Stimulated activated naive CD8-positive, alpha-beta T cell treated with anti-CD3 and anti-CD28 coated beads, Interleukin-15, Interleukin-2, amounts not matched to agents 100 U/mL and 50 U/mL, for 24 hours (primary cell): ENCODE data around the gene EDAR.

ENCODE experiments used
- ATAC-seq: fragments of 150-1000 bp; cut with Tn5 transposase; one replicate; pipeline ENCODE4 v1.10.0; 2021
- DNase-seq: peaks from one replicate; pipeline ENCODE4 v3.0.0; 2021

Gene EDAR

GRCh38 chr2:108988796-108989713, at the start of gene EDAR:
EDAR (minus strand) TSS chr2:108989220; CDS start chr2:108931014, 58,206 bp downstream.
- peak; percentile 51 for DNase-seq
- peak; percentile 77 for ATAC-seq

GRCh38 chr2:109033171-109033570, 44.2 kb upstream of the EDAR start:
- DNase-seq, result no peak
- no peak for ATAC-seq

- ATAC-seq (no peak), DNase-seq (peak; percentile 29)
Measured at GRCh38 chr2:109032229-109032820, 43.3 kb upstream of the EDAR start.

- ATAC-seq (peak; percentile 59), DNase-seq (peak; percentile 63)
Measured at GRCh38 chr2:109031476-109032228, 42.6 kb upstream of the EDAR start.

- DNase-seq (no peak), ATAC-seq (no peak)
Measured at GRCh38 chr2:109030870-109031475, 42.0 kb upstream of the EDAR start.

- ATAC-seq (no peak), DNase-seq (no peak)
Measured at GRCh38 chr2:109029490-109030201, 40.6 kb upstream of the EDAR start.

- no peak for ATAC-seq
- no peak for DNase-seq
Measured at GRCh38 chr2:109028738-109029489, 39.9 kb upstream of the EDAR start.

- DNase-seq (no peak), ATAC-seq (no peak)
Measured at GRCh38 chr2:109028277-109028676, 39.3 kb upstream of the EDAR start.

- DNase-seq (no peak), ATAC-seq (no peak)
Measured at GRCh38 chr2:109027702-109028101, 38.7 kb upstream of the EDAR start.

GRCh38 chr2:109024477-109024876, 35.5 kb upstream of the EDAR start:
- DNase-seq, result no peak
- no peak for ATAC-seq

GRCh38 chr2:109021895-109022300, 32.9 kb upstream of the EDAR start:
- ATAC-seq (no peak), DNase-seq (no peak)

GRCh38 chr2:109020217-109020637, 31.2 kb upstream of the EDAR start:
- DNase-seq (no peak), ATAC-seq (no peak)

GRCh38 chr2:109018452-109018851, 29.4 kb upstream of the EDAR start:
- no peak for ATAC-seq
- DNase-seq, result no peak

- DNase-seq (no peak), ATAC-seq (no peak)
Measured at GRCh38 chr2:109017017-109017416, 28.0 kb upstream of the EDAR start.

- ATAC-seq (no peak), DNase-seq (no peak)
Measured at GRCh38 chr2:109016376-109016775, 27.4 kb upstream of the EDAR start.

GRCh38 chr2:109014476-109014875, 25.5 kb upstream of the EDAR start:
- ATAC-seq (no peak), DNase-seq (no peak)

- no peak for ATAC-seq
- DNase-seq, result no peak
Measured at GRCh38 chr2:109013051-109013450, 24.0 kb upstream of the EDAR start.

GRCh38 chr2:109009920-109010610, 21.0 kb upstream of the EDAR start:
- DNase-seq (no peak), ATAC-seq (no peak)

GRCh38 chr2:109006971-109007370, 18.0 kb upstream of the EDAR start:
- no peak for DNase-seq
- no peak for ATAC-seq

- ATAC-seq (no peak), DNase-seq (no peak)
Measured at GRCh38 chr2:109005686-109006204, 16.7 kb upstream of the EDAR start.
